ENCODE results near the gene CHPF.

DNA sequence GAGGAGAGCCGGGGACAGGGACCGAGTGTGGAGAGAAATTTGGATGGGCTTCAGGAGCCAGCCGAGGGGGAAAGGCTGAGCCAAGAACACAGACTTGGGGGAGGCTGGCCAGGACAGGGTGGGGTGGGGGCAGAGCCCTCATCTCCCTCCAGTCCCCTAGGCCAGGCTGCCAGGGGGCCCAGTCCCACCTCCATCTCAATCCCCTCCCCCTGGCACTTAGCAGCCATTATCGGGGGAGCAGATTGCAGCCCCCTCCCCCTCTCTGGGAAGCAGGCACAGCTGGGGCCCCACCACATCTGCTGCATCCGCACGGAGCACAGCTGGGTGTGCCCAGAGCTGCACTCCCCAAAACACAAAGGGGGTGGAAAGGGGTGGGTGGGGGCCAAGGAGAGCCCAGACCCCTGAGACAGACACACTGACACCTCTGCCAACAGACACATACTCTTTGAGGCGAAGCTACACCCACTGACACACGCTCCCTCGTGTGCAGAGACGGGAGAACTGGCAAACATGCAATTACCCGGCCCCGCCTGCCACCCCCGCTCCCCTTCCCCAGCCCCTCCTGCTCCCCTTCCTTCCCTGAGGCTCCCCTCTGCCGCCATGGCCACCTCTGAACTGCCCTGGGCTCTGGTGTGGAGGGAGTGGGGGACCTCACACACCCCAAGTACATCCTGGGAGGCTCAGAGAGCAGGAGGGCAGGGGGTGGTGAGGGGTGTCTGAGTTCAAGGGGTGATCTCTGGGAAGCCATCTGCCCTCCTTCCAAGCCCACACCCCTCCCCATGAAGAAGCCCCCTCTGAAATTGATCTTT lies 34.4 kb downstream of the CHPF start:
- TF ChIP-seq, protein P1, sequence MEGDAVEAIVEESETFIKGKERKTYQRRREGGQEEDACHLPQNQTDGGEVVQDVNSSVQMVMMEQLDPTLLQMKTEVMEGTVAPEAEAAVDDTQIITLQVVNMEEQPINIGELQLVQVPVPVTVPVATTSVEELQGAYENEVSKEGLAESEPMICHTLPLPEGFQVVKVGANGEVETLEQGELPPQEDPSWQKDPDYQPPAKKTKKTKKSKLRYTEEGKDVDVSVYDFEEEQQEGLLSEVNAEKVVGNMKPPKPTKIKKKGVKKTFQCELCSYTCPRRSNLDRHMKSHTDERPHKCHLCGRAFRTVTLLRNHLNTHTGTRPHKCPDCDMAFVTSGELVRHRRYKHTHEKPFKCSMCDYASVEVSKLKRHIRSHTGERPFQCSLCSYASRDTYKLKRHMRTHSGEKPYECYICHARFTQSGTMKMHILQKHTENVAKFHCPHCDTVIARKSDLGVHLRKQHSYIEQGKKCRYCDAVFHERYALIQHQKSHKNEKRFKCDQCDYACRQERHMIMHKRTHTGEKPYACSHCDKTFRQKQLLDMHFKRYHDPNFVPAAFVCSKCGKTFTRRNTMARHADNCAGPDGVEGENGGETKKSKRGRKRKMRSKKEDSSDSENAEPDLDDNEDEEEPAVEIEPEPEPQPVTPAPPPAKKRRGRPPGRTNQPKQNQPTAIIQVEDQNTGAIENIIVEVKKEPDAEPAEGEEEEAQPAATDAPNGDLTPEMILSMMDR (conservative IDR thresholded peaks at IDR 0.05; ENCODE audit: low read depth, low read length): no peak
- TF ChIP-seq EZH2 (IDR thresholded peaks at IDR 0.05; ENCODE audit: borderline replicate concordance, low read depth, low read length, poor library complexity, severe bottlenecking): no peak

All from A673 (cell line).